NB4 (cell line): Measurements from ENCODE around the gene SLC22A23.

ENCODE experiments used
- MYC ChIP-seq: IDR thresholded peaks from 2 replicates; pipeline ENCODE4 v1.6.1; 2011; ENCODE audit warnings: low read depth, low read length
- POLR2A ChIP-seq: IDR thresholded peaks from 2 replicates; pipeline ENCODE4 v1.6.1; 2011; ENCODE audit warnings: mild to moderate bottlenecking; ENCODE audit not compliant: insufficient read length; ENCODE audit errors: extremely low read depth
- TF ChIP-seq, protein P1 (sequence below): IDR thresholded peaks from one replicate; pipeline ENCODE4 v1.5.1; 2012; ENCODE audit warnings: low read depth, low read length
- TF ChIP-seq, protein P2 (sequence below): IDR thresholded peaks from 2 replicates; pipeline ENCODE4 v1.6.1; 2011; ENCODE audit warnings: low read depth, low read length

DNA sequence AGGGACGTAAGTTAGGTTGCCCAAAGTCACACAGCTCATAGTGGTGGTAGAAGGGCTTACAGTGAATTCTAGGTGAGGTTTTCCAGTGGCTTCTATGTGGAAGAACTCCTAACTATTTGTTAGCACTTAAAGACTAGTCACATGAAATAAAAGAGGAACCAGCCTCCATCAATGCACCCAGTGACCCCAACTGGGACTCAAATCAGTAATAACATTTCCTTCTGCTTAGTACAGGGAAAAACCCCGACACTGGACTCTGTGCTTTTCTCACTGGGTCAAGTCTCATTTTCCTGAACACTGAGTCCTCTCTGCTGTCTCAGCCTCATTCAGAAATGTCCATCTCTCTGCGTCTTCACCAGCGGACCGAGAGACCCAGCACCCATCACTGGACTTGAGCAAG lies 89.2 kb downstream of the SLC22A23 start:
- TF ChIP-seq, protein P1, sequence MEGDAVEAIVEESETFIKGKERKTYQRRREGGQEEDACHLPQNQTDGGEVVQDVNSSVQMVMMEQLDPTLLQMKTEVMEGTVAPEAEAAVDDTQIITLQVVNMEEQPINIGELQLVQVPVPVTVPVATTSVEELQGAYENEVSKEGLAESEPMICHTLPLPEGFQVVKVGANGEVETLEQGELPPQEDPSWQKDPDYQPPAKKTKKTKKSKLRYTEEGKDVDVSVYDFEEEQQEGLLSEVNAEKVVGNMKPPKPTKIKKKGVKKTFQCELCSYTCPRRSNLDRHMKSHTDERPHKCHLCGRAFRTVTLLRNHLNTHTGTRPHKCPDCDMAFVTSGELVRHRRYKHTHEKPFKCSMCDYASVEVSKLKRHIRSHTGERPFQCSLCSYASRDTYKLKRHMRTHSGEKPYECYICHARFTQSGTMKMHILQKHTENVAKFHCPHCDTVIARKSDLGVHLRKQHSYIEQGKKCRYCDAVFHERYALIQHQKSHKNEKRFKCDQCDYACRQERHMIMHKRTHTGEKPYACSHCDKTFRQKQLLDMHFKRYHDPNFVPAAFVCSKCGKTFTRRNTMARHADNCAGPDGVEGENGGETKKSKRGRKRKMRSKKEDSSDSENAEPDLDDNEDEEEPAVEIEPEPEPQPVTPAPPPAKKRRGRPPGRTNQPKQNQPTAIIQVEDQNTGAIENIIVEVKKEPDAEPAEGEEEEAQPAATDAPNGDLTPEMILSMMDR, result no peak
- TF ChIP-seq POLR2A (no peak), MYC (no peak)
- TF ChIP-seq, protein P2, sequence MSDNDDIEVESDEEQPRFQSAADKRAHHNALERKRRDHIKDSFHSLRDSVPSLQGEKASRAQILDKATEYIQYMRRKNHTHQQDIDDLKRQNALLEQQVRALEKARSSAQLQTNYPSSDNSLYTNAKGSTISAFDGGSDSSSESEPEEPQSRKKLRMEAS, result no peak
